ENCODE measurements around the gene RFXANK.

- TF ChIP-seq CTCF (IDR thresholded peaks at IDR 0.05; ENCODE audit: low read depth, low read length, missing input control) = no peak
- no peak for TF ChIP-seq REST (IDR thresholded peaks at IDR 0.05)
- no peak for TF ChIP-seq SP1 (IDR thresholded peaks at IDR 0.05)
- no peak for TF ChIP-seq GABPA (IDR thresholded peaks at IDR 0.05 in 1 of 2, conservative IDR thresholded peaks at IDR 0.05 in 1 of 2)
- TF ChIP-seq RAD21 (IDR thresholded peaks at IDR 0.05) = no peak
- no peak for TF ChIP-seq EGR1 (IDR thresholded peaks at IDR 0.05; ENCODE audit: low read depth in 2 of 2)
- no peak for TF ChIP-seq ZBTB33 (IDR thresholded peaks at IDR 0.05)
These were observed 29.6 kb upstream of the RFXANK start for GRCh38 chr19:19162495-19162894.
